Fibroblast of mammary gland (primary cell): ENCODE data around the gene NCAM1.

ENCODE experiments used
- DNase-seq: peaks from one replicate; pipeline ENCODE4 v3.0.0-alpha.2; 2010; ENCODE audit warnings: low read depth
- H3K4me3 ChIP-seq: 2 replicates; pipeline ENCODE4 v1.5.1; 2011; ENCODE audit warnings: low read depth, mild to moderate bottlenecking, low read length, moderate library complexity; ENCODE audit not compliant: control insufficient read depth
- TF ChIP-seq, protein P1 (sequence below): conservative IDR thresholded peaks from 2 replicates; pipeline ENCODE4 v1.5.1; 2011; ENCODE audit warnings: low read depth, low read length, inconsistent platforms; ENCODE audit not compliant: control insufficient read depth, insufficient read depth

Gene NCAM1

DNA sequence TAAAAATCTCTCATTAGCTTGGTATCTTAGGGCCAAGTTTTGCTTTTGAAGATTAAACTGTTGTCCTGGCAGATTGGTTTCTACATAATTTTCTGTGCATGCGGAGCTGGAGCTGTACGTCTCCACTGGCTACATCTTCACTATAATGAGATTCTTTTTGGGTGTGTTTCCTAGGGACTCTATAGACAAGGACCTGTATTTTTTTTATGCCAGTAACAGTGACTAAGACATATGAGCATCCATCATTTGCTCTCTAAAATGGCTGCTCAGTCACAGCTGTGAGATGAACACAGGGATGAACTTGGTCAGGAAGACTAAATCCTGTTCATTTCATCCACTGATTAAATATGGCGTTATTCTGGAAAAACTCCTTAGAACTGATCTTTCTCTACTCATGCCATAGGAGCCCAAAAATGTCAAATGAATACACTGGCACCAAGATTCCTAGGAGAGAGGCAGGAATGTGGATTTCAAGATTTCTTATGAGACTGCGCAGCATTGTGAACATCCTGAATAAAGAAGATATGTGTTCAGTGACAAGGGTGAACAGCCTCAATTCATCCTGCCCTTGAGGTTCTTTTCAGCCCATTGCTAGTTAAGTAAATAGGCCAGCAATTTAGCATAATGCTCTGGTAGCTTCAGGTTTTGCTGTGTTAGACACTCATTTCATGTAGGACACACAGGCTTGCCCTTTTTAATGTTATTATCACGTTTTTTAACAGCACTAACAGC, 168.2 kb downstream of the NCAM1 start:
- H3K4me3 ChIP-seq: no peak overlapping the region
- TF ChIP-seq, protein P1, sequence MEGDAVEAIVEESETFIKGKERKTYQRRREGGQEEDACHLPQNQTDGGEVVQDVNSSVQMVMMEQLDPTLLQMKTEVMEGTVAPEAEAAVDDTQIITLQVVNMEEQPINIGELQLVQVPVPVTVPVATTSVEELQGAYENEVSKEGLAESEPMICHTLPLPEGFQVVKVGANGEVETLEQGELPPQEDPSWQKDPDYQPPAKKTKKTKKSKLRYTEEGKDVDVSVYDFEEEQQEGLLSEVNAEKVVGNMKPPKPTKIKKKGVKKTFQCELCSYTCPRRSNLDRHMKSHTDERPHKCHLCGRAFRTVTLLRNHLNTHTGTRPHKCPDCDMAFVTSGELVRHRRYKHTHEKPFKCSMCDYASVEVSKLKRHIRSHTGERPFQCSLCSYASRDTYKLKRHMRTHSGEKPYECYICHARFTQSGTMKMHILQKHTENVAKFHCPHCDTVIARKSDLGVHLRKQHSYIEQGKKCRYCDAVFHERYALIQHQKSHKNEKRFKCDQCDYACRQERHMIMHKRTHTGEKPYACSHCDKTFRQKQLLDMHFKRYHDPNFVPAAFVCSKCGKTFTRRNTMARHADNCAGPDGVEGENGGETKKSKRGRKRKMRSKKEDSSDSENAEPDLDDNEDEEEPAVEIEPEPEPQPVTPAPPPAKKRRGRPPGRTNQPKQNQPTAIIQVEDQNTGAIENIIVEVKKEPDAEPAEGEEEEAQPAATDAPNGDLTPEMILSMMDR: no peak
- no peak for DNase-seq

DNA sequence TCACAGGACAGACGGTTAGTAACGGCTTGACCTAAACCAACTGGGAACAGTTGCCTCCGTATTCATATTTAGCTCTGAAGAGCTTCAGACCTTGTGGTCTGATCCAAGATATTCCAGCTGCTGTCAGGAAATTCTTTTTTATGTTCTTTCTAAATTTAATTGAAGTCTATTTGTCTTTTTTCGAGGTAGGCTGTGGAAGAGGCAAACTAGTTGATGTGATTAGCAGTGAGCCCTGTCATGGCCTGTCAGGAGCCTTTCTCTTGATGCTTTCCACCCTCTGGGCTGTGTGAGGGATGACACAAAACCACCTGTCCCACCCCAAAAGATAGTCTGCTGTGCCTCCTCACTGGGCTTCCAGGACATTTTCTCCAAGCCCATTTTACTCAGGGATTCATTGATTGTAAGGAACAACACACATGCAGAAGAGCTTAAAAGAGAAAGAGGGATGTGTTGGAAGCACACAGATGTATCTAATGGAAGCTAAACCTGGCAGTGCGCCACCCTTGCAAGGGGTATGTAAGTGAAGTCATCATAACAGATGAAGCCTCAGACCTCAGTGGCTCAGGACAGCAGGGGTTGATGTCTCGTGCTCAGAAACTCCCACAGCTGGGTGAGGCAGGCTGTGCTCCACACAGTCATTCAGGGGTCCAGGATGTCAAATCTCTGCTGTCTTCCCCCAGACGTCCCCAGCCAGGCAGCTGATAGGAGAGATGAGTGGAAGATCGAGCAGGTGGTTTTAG, 170.0 kb downstream of the NCAM1 start:
- TF ChIP-seq, protein P1: no peak
- DNase-seq: no peak
- no peak overlapping the region for H3K4me3 ChIP-seq

DNA sequence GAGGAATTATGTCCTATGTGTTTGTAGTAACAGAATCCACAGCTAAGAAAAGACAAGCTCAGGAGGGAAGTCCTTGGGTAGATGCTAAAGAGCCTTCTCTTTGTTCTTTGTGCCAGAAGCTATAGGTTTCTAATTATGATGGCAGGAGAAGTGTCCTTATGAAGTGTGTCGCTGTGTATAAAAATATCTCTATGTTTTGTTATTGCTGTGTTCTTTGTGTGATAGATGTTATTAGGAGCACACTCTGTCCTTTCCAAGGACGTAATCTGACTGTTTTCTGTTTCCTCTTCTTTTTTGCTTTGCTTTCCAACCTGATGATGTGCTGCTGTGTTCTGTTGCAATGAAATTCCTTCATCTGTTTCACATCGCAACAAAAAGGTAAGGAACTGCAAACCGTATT, 171.9 kb downstream of the NCAM1 start:
- TF ChIP-seq, protein P1: no peak

DNA sequence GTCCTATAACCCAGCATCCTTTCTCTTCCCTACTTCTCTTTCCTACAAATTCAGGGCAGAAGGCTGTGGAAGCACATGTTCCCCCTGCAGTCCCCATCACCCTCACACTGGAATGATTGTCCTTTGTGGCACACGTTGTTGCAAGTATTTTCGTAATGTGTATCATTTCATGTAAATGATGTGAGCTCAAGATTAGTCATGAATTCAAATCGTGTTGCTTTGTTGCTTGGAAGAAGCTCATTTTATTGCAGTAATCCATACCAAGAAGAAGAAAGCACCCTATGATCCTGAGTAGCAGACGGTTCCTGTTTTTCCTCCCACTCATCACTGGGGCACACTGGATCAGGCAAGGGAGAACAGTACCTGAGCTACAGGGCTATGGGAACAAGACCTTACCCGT, 173.4 kb downstream of the NCAM1 start:
- no peak overlapping the region for H3K4me3 ChIP-seq
- no peak for DNase-seq
- TF ChIP-seq, protein P1: no peak

More for the DNA sequence above, 171.9 kb downstream of the NCAM1 start:
- no peak for DNase-seq
- H3K4me3 ChIP-seq: no peak overlapping the region

DNA sequence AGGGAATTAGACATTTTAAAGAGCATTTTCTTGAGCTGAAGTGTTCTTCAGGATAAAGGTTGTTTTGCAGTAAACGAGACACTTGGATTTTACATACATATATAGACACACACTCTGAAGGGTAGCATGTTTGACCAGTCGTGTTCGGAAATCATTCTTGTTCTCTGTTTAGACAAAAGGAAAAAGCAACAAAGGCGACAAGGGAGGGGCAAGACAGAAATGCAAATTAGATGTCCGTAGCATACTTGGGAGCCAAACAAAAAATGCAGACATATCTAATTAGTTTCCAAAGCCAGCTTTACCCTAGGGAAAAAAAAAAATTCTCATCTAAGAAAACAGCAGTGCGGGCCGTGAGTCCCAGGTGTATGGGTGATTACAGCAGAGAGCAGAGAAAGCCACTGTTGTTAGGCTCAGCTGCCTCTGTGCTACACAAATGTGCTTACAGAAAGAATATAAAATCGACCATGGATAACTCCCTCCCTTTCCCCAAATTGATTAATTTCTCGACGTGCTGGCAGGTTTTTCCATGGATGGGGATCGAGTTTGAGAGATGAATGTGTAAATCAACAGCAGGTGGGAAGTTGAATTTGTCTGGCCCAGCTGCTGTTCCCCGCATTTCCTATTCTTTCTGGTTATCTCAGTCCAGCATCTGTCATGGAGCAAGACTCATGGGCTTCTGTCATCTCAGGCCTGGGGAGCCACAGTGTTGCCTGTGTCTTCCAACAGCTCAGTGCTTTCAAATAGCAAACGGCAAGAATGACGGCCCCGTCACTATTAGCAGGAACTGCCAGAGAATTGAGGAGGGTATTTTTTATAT, 176.7 kb downstream of the NCAM1 start:
- TF ChIP-seq, protein P1: no peak
- H3K4me3 ChIP-seq: no peak overlapping the region
- no peak for DNase-seq

DNA sequence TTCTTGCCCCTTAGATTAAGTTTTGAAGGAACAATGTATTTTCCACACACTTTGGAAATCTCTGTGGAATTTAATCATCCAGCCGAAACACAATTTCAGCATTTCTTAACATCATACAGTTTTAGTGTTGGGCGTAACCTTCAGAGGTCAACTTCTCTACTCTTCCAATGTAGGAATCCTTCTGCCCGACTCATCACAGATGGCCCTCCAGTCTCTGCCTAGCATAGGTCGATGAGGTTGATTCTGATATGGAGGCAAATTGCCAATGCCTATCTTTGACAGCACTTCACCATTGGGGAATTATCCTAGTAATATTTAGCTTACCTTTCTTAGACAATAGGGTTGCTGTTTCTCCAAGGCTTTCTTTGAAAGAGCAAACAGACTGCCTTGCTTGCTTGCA, 177.5 kb downstream of the NCAM1 start:
- no peak for DNase-seq
- no peak overlapping the region for H3K4me3 ChIP-seq
- TF ChIP-seq, protein P1: no peak
